Pancreas (tissue), 10 donors: ENCODE data around the gene PDGFC. TPM values are rescaled to one million over a fixed set of nuclear protein-coding genes. Genes with fewer than 3 reads are reported as not detected.

ENCODE experiments used
- ATAC-seq, 4 donors: fragments of 200-7000 bp; cut with Tn5 transposase; one replicate each; pipeline versions ENCODE4 v1.8.0 to v1.9.1; 2020; ENCODE audit warnings: mild to moderate bottlenecking in 4 of 4, moderate library complexity in 4 of 4
- DNase-seq, 6 donors: peaks; one replicate each; pipeline ENCODE4 v3.0.0-alpha.2; 2020
- FAIRE-seq: peaks from 2 replicates; lab custom pipeline; 2012; peaks lifted over from hg19 to GRCh38; lab: Jason Lieb, UNC
- H3K27ac ChIP-seq, 4 donors: fragments of 200-600 bp; sonication (generic); 1 replicate in 3 of 4; 2 replicates in 1 of 4; pipeline versions ENCODE4 v1.5.0 to v1.8.0; 2020
- H3K27me3 ChIP-seq, 4 donors: fragments of 200-600 bp; one replicate each; pipeline ENCODE4 v1.8.0; 2021
- H3K36me3 ChIP-seq, 3 donors: fragments of 200-600 bp; sonication (generic) in 1 of 3; one replicate each; pipeline versions ENCODE4 v1.5.0 to v1.8.0; 2020 to 2021
- H3K4me1 ChIP-seq, 3 donors: fragments of 200-600 bp; one replicate each; pipeline ENCODE4 v1.8.0; 2021
- H3K4me3 ChIP-seq, 4 donors: fragments of 200-600 bp; sonication (generic) in 2 of 4; one replicate each; pipeline versions ENCODE4 v1.5.0 to v1.8.0; 2020 to 2021
- H3K9me3 ChIP-seq, 4 donors: fragments of 200-600 bp; one replicate each; pipeline ENCODE4 v1.8.0; 2021
- CTCF ChIP-seq, 4 donors: fragments of 200-600 bp; sonication (generic) in 3 of 4; IDR thresholded peaks; one replicate each; pipeline versions ENCODE4 v1.5.0 to v1.8.0; 2021; ENCODE audit warnings: antibody characterized with exemption in 4 of 4
- WGBS, 2 donors: extraction: QIAGEN DNeasy Blood & Tissue Kit; methylation state at CpG; one replicate each; pipeline ENCODE4 v1.1.7; 2013; 5-methylcytosine and 5-hydroxymethylcytosine counted together
- intact Hi-C, 3 donors: fragments of 100-400 bp; cut with DNase I; formaldehyde crosslinking; loops; one replicate each; pipeline versions ENCODE4 v1.11.1 to v1.14.2; 2022
- polyA plus RNA-seq, 2 donors: library from polyadenylated mRNA; stranded (reverse); fragments of 200-250 nt; gene quantifications; one replicate each; pipeline ENCODE4 v1.2.3, GENCODE V29; 2013
- total RNA-seq, 6 donors: library from RNA; stranded (reverse); fragmentation: NEBNext Ultra II Directional in 4 of 6; extraction: Animal tissue kit (Norgen Biotek cat#: 25700) in 4 of 6; gene quantifications; one replicate each; pipeline versions ENCODE4 v1.2.1 to v1.2.4, GENCODE V29; 2021 to 2023
- donor health status: healthy with polysubstance abuse.
- donor health status: DM: no; HTN: no; CAD: no; lungs with moderate emphysema.
- donor health status: DM: no; HTN: no; CAD: no.
- donor health status: control.
- donor health status: control.
- donor health status: Bipolar disorder and iron deficiency.
- donor health status: DM: yes; HTN: yes; CAD: no.
- donor health status: DM: no; HTN: no; CAD: no.
- donor health status: DM: no; HTN: no; CAD: no.
- donor health status: DM: yes; HTN: yes; CAD: no.

The PDGFC gene
- total and polyA plus RNA-seq, 8 donors = 4.3 to 32.9 (median 12.9) TPM

- H3K4me1 ChIP-seq = no peaks in the 10 kb centered on the region
- intact Hi-C loops = no loop called here
- H3K27me3 ChIP-seq = no peaks in the 10 kb centered on the region
- FAIRE-seq (no peak), DNase-seq (no peak), ATAC-seq (no peak)
- TF ChIP-seq CTCF (IDR thresholded peaks at IDR 0.05) = no peak
- no peak overlapping the region for H3K27ac ChIP-seq
- no peaks in the 10 kb centered on the region for H3K9me3 ChIP-seq
- WGBS, 2 donors = 96 to 98% methylated on average over 3 of the region's 3 CpGs
- H3K36me3 ChIP-seq = no peaks in the 10 kb centered on the region
- H3K4me3 ChIP-seq = no peak overlapping the region
Observed at GRCh38 chr4:156858071-156858470, 113.5 kb downstream of the PDGFC start.

GRCh38 chr4:156838761-156839160 is 132.8 kb downstream of the PDGFC start:
- 96 to 97% methylated on average over 5 of the region's 5 CpGs for WGBS, 2 donors

GRCh38 chr4:156837625-156838345 is 133.8 kb downstream of the PDGFC start:
- Histone ChIP-seq H3K4me3 (no peak overlapping the region), H3K27ac (no peak overlapping the region), H3K4me1 (peaks cover 0 to 3% (median 0%) of the 10 kb centered on the region in 3 donors), H3K27me3 (no peaks in the 10 kb centered on the region), H3K36me3 (no peaks in the 10 kb centered on the region), H3K9me3 (no peaks in the 10 kb centered on the region)
- DNase-seq (no peak), FAIRE-seq (no peak), ATAC-seq (no peak)
- TF ChIP-seq CTCF (IDR thresholded peaks at IDR 0.05) = no peak
- 94 to 97% methylated on average over 2 of the region's 2 CpGs for WGBS, 2 donors
- intact Hi-C loops = no loop called here

More at GRCh38 chr4:156838761-156839160, 132.8 kb downstream of the PDGFC start:
- Histone ChIP-seq H3K4me3 (no peak overlapping the region), H3K9me3 (no peaks in the 10 kb centered on the region), H3K27ac (no peak overlapping the region), H3K36me3 (no peaks in the 10 kb centered on the region), H3K27me3 (no peaks in the 10 kb centered on the region), H3K4me1 (no peaks in the 10 kb centered on the region)
- ATAC-seq (no peak), FAIRE-seq (no peak), DNase-seq (no peak)
- no peak for TF ChIP-seq CTCF (IDR thresholded peaks at IDR 0.05)
- intact Hi-C loops = no loop called here

- H3K4me1 ChIP-seq = peaks cover 0 to 7% (median 0%) of the 10 kb centered on the region in 3 donors
- intact Hi-C loops = no loop called here
- H3K36me3 ChIP-seq = no peaks in the 10 kb centered on the region
- TF ChIP-seq CTCF (IDR thresholded peaks at IDR 0.05) = no peak
- FAIRE-seq (no peak), DNase-seq (no peak), ATAC-seq (no peak)
- H3K4me3 ChIP-seq = no peak overlapping the region
- WGBS, 2 donors = 96% methylated on average over 3 of the region's 3 CpGs
- no peaks in the 10 kb centered on the region for H3K27me3 ChIP-seq
- H3K9me3 ChIP-seq = no peaks in the 10 kb centered on the region
- H3K27ac ChIP-seq = no peak overlapping the region
Observed at GRCh38 chr4:156832886-156833285, 138.7 kb downstream of the PDGFC start.

GRCh38 chr4:156830351-156830750 is 141.2 kb downstream of the PDGFC start:
- DNase-seq (no peak), FAIRE-seq (no peak), ATAC-seq (no peak)
- H3K36me3 ChIP-seq = no peaks in the 10 kb centered on the region
- no peak overlapping the region for H3K27ac ChIP-seq
- H3K4me3 ChIP-seq = no peak overlapping the region
- 96 to 98% methylated on average over 4 of the region's 4 CpGs for whole genome bisulfite sequencing, 2 donors
- peaks cover 0 to 7% (median 0%) of the 10 kb centered on the region in 3 donors for H3K4me1 ChIP-seq
- no peaks in the 10 kb centered on the region for H3K9me3 ChIP-seq
- no peak for TF ChIP-seq CTCF (IDR thresholded peaks at IDR 0.05)
- no peaks in the 10 kb centered on the region for H3K27me3 ChIP-seq
- intact Hi-C loops = no loop called here
